PC-3 (cell line): Measurements from ENCODE around the gene OR8D1.

ENCODE experiments used
- EZH2 ChIP-seq: fragments of 300-600 bp; sonication (generic); IDR thresholded peaks from one replicate; pipeline ENCODE4 v1.6.1; 2017; ENCODE audit warnings: antibody characterized with exemption, mild to moderate bottlenecking, low read length; ENCODE audit not compliant: unreplicated experiment
- TF ChIP-seq, protein P1 (sequence below): fragments of 300-600 bp; sonication (generic); conservative IDR thresholded peaks from 2 replicates; pipeline ENCODE4 v1.5.1; 2017; ENCODE audit warnings: antibody characterized with exemption, low read depth, mild to moderate bottlenecking, low read length

DNA sequence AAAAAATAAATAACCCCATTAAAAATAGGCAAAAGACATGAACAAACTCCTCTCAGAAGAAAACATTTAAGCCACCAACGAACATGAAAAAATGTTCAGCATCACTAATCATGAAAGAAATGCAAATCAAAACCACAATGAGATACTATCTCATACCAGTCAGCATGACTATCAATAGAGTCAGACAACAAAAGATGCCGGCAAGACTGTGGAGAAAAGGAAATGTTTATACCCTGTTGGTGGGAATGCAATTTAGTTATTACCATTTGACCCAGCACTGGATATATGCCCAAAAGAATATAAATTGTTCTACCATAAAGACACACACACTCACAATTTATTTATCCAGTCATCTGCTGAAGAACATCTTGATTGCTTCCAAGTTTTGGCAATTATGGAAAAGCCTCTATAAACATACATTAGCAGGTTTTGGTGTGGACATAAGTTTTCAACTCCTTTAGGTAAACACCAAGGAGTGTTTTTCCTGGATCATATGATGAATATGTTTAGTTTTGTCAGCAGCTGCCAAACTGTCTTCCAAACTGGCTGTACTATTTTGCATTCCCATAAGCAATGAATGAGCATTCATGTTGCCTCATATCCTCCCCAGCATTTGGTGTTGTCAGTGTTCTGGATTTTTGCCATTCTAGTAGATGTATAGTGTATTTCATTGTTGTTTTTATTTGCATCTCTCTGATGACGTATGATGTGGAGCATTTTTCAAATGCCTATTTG lies 28.0 kb downstream of the OR8D1 start:
- TF ChIP-seq, protein P1, sequence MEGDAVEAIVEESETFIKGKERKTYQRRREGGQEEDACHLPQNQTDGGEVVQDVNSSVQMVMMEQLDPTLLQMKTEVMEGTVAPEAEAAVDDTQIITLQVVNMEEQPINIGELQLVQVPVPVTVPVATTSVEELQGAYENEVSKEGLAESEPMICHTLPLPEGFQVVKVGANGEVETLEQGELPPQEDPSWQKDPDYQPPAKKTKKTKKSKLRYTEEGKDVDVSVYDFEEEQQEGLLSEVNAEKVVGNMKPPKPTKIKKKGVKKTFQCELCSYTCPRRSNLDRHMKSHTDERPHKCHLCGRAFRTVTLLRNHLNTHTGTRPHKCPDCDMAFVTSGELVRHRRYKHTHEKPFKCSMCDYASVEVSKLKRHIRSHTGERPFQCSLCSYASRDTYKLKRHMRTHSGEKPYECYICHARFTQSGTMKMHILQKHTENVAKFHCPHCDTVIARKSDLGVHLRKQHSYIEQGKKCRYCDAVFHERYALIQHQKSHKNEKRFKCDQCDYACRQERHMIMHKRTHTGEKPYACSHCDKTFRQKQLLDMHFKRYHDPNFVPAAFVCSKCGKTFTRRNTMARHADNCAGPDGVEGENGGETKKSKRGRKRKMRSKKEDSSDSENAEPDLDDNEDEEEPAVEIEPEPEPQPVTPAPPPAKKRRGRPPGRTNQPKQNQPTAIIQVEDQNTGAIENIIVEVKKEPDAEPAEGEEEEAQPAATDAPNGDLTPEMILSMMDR = no peak
- TF ChIP-seq EZH2 = no peak
